Islet precursor cell (in vitro differentiated cells): ENCODE measurements around the gene KLHDC3.

ENCODE experiments used
- DNase-seq: peaks from one replicate; pipeline ENCODE4 v3.0.0-alpha.2; 2018

KLHDC3 gene, protein sequence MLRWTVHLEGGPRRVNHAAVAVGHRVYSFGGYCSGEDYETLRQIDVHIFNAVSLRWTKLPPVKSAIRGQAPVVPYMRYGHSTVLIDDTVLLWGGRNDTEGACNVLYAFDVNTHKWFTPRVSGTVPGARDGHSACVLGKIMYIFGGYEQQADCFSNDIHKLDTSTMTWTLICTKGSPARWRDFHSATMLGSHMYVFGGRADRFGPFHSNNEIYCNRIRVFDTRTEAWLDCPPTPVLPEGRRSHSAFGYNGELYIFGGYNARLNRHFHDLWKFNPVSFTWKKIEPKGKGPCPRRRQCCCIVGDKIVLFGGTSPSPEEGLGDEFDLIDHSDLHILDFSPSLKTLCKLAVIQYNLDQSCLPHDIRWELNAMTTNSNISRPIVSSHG

DNA sequence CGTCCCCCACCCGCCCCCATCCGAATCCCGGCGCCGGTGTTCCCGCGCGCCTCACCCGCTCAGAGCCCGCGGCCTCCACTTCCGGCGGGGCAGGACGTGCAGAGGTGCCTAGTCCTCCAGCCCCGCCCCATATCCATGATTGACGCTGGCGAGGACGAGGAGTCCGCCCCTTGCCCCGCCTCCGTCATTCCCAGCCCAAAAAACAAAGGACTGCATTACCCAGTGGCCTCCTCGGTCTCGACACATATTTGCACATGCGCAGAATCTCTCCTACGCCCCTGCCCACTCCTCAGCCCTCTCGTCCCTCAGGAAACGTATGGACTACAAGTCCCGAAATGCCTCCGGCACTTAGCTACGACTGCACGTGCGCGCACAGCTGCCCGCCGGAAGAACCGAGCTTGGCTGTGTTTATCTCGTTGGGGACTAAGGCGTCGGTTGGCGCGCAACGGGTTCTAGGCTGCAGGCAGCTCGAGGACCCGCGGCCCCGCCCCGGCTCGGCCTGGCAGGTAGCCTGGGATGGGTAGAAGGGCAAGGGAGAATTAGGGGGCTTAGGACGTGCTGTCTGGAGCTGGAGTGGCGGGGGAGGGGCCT is at the start of gene KLHDC3, which contains the start of gene MEA1:
TSS of gene KLHDC3 (plus strand) at position 407 of the 591 bp plus-strand sequence. CDS start 2,944 bp downstream, outside the sequence.
TSS of gene MEA1 (minus strand) at position 104 of the 591 bp plus-strand sequence. CDS start 133 bp downstream, outside the sequence.
- peak; percentile 100 for DNase-seq

DNA sequence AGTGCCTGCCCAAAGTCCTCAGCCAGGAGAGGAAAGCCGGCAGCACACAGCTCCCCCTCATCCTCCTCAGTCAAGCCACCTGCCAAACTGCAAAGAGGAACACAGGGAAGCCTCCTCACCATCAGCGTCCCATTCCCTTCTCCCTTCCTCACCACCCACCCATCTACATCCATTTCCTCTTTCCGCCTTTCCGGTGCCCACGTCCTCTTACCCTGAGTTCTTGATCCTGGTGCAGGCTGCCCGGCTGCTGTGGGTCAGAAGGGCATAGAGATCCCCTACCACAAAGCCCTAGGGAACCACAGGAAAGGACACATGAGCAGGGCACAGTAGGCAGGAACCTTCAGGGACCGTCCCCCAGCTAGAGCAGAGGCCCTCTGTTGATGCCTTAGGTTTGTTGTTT is 47.5 kb upstream of the KLHDC3 start:
- DNase-seq: no peak

DNA sequence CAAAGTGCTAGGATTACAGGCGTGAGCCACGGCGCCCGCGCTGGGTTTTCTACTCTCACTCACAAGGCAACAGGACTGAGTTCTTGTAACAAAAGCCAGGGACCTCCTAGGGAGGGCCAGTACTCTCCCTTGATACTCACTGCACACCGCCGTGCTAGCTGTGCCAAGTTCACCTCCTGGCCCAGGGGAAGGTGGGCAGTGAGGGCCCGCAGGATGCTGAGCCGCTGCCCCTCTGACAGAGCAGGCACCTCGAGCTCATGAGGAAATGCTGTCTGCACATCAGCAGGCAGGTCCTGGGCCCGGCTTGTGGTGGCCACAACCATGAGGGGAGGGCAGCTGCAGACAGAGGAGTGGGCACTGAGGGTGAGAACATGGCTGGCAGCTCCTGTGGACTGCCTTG is 46.8 kb upstream of the KLHDC3 start:
- DNase-seq: no peak

DNA sequence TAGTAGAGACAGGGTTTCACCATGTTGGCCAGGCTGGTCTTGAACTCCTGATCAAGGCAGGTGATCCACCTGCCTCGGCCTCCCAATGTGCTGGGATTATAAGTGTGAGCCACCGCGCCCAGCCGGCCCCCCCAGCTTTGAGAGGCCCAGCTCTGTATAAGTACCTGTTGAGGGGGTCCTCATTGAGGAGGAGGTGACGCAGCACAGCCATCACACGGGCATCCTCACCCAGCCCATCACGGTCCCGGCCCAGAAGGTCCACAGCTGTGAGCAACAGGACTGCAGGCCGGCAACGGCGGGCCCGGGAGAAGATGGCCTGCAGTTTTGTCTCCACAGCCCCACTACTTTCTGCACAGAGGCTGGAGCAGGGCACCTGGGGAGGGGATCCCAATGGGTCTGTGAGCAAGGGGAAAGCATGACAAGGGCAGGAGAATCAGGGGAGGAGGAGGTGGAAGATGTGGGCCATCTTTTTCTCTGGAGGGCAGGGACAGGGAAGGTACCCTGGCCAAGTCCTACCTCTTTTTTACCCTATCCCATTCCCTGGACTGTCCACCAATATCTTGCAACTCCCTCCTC is 45.8 kb upstream of the KLHDC3 start:
- DNase-seq: no peak

DNA sequence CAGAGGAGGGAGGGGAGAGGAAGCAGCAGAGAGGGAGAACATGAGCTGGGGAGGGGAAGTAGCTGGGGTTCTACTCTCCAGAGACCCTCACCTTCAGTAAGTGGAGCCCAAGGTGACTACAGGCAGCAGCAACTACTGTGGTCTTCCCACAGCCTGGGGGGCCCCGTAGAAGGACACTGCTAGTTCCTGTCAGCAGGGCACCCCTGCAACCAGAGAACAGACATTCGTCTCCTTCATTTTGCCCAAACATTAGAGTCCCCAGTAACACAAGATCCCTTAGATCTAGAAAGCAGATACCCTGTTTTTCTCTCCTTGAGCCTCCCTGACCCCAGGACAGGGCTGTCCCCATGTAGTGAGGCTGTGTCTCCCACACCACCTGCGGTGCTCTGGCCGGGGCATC is 45.3 kb upstream of the KLHDC3 start:
- no peak for DNase-seq

DNA sequence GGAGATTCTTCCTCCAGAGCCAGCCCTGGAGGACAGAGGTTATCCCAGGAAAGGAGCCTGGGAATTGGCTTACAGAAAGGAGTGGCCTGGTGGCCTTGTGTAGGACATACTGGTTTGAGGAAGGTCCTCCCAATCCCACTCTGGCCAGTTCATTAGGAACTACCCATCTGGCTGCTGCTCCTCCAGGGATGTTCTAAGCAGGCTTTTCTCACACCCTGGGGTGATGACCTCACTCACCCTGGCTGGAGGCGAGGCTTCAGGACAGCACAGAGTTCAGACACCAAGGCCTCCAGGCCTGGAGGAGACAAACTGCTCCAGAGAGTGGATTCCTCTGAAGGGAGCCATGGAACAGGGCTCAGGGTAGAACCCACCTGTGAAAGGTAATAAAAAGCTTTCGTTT is 44.6 kb upstream of the KLHDC3 start:
- no peak for DNase-seq

DNA sequence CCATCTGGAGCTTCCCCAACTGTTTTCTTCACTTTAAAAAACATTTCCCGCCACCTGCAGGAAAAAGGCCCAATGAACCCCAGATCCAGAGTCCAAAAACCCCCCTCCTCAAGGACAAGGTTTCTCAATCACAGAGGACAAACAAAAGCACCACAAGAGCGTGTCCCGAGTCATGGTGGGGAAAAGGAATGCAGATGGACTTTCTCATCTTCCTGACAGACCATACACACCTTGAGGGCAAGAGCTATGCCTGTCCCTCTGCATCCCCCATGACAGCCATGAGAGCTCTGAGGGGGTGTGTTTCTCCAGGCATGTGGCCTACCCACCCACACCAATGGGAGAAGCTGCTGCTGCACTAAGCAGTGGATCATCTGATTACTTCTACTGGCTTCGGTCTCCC is 44.1 kb upstream of the KLHDC3 start:
- no peak for DNase-seq

DNA sequence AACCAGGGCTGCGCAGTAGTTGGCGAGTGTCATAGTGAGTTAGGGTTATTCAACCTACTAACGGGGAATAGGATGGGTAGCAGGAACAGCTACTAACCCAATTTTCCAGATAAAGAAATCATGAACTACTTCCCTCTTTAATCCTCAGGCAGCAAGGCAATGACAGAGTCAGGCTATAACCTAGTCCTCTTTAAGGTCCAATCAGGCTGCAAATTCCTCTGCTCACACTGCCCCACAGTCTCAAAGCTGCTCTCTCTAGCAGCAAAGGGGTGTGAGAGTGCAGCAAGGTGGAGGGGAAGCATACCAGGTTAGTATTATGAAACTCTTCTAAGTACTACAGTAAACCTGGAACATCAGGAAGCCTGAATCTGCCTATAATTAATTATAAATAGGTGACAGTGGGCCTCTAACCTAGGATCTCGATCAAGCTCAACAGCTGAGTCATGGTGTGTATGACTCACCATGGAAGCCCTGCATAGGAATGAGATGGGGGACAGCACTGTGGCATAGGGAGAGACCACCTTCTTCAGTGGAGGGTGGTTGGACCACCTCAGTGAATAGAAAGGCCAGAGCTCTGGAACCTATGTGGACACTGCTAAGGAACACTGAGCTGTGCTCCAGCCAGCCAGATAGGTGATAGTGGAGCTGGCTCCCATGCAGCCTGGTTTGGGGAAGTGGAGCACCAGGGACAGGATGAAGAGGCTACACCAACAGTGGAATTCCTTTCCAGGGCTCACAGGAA is 43.0 kb upstream of the KLHDC3 start:
- DNase-seq: peak; percentile 68

DNA sequence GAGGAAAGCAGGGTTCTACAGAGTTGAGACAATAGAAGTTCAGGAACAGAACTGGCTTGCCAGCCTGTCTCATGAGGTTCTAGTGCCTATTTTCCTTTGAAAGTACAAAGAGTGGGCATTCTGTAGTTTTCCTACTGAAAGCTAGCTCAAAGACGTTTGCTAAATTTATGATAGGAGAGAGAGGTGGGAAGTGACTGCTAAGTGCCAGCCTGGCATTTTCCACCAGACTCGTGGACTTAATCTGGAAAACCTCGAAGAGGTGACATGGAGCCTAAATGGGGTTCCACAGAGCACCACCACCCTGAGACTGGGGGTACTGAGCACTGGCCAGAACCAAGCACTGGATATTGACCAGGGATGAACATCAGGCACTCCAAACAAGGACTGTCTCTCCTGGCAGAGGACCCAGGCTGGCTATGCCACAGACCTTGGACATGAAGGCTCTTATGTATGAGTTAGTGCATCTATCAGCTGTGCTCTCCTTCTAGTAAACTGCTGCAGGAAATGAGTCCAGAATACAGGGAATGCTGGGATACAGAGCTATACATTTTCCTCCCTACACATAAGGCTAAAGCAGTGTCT is 42.2 kb upstream of the KLHDC3 start:
- DNase-seq: no peak

DNA sequence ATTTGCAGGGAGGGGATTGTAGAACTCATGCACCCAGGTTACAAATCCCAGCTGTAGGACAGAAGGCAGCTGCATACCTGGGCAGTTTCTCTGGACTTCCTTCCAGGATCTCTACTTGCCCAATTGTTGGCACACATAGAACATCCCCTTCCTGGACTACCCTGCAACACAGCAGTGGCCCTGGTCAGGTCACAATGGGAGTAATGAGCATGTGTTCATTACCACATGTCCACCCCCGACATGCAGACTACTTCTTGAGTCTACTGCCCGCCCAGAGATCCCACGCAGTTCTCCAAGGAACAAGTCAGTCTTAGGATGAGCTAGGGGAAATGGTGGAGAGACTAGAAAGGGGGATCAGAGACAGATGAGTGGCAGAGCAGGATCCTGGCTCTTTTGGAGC is 40.1 kb upstream of the KLHDC3 start:
- DNase-seq: no peak

DNA sequence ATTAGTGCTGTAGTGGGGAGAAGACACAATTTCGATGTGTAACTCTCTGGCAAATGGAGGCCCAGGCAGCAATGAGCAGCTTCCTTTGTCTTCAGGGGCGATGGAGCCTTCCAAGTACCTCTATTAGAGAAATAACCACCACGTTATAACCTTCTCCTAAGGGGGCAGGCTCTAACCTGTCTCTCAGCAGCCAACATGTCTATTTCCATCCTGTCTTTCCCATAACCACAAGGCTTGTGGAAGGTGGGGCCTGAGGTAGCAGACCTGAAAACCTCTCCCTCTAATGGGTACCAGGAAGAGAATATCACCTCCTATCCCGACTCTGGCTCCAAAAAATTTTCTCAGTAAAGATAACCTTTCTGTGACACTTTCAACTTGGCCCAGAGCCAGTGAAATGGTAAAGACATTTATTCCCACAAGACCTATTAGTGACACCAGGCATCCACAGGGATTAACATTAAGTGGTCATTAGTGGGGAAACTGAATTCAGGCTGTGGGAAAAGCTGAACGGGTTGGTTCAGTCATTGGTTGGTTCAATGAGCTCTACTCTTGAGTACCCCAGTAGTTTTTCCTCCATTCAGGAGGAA is 39.0 kb upstream of the KLHDC3 start:
- no peak for DNase-seq

DNA sequence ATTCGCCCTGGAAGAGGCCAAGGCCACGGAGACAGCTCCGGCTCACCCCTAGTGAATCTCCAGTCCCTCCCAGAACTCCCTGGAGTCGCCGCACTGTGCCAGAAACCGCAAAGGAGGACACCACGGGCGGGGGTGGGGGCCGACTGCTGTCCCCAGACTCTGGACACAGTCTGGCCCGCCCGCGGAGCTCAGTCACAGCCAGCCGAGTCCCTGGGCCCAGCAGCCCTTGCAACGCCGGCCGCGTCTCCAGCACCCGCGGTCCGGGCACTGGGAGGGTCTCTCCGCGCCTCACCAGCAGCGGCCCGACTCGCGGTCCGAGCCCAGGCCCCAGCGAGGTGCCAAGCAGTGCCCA is 35.6 kb upstream of the KLHDC3 start:
- peak; percentile 77 for DNase-seq

DNA sequence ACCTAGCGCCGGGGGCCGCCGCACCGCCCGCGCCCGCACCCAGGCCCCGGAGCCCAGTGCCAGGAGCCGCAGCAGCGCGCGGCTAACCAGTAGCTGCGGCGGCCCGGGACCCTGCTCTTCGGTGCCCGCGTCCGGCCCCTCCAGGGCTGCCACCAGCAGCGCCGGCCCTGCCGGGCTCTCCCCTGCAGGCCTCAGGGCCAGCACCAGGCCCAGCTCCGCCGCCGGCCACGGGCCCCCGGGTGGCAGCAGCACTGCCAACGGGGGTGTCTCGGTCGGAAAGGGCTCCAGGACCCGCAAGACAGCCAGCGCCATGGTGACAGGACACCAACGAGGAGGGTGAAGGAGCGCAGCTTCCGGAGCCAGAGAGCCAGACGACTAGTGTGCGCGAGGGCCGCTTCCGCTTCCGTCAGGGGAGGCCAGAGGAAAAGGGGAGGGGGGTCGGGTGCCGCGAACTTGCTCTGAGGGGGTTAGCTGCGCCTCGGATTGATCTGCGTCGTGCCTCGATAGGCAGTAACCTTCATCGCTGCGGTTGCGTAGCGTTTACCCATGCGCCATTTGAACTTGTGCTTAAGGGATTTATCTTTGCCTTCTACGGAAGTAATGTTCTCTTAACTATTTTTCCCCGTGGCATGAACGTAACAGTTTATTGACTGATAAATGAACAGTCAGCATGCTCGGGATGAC is 35.1 kb upstream of the KLHDC3 start, which contains the start of gene PEX6:
TSS of gene PEX6 (minus strand) at position 343 of the 684 bp plus-strand sequence. CDS start at position 312, 31 bp downstream.
- peak; percentile 97 for DNase-seq

DNA sequence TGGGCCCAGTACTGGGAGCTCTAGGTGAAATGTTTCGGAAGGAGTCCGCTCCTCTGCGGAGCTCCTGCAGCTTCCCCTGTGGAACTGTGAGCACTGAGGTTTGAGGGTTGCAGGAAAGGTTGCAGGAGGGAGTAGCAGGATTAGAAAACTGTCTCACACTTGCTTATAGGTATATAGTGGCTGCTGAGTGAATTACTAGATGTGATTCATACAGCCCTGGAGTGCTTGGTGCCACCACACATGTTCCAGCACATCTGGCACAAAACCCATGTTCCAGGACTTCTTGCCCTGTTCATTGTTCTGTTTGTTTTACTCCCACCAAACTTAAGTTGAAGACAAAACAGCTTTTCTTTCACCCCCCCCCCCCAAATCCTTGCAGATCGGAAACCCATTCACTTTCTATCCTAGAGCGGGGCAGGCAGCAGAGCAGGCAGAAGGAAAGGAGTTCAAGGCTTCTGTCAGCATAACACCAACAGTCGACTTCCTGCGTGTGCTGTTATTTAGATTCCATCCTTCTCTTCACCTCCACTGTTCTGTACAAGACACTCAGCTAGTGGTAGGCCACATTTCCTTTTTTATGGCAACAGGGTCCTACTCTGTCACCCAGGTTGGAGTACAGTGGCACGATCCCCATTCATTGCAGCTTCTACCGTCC is 34.4 kb upstream of the KLHDC3 start:
- DNase-seq: no peak

DNA sequence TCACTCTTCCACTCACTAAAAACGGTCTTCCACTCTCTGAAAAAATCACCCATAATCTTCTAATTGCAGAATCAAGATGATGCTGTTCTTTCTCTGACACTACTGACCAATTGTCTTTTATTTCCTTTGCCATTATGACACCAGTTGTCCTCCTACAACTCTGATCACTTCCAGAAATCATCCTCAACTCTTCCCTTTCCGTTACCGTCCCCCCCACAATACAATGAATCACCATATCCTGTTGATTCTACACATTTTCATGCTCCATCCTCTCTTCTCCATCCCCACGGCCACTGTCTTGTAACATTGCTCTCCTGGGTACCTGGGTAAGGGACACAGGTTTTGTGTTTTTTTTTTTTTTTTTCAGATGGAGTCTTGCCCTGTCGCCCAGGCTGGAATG is 32.2 kb upstream of the KLHDC3 start:
- DNase-seq: no peak

DNA sequence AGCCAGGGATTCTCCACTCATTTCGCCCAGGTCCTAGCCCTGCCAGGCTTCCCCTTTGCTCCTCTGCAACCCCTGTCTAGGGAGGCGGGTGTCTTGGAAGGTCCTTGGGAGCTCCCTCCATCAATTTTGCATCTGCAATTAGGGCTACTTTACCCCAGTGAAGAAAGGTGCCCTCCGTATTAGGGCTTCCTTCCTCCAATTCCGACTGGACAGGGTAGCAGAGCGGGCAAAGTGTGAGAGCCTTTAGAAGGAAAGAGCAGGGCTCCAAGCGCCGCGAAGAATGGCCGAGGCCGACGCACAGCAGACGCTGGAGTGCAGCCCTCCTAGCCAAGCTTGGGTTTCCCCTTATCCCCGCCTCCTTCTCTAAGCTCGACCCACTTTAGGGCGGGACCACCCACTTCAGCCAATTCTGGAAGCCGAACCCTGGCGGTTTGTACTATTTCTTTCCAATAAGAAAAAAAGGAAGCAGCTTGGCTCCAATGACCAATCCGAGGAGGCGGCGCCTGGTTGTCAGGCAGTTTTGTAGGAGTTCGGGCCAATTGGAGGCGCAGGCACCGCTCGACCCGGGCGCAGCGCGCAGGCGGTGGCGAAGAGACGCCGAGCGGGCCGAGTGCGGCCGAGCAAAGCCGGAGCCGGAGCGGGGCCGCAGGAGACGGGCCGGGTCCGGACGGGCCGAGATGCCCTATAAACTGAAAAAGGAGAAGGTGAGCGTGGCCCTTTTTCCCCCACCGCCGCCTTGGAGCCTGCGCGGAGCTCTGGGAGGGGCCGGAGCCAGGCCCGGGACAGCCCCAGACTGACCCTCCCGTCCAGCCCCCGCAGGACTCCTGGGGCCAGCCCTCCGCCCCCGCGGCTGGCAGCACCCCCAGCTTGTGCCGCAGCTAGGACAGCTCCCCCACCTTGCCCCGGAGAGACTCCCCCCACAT is 29.8 kb upstream of the KLHDC3 start, which contains the start of gene PPP2R5D:
TSS of gene PPP2R5D (plus strand) at position 570 of the 923 bp plus-strand sequence. CDS start at position 678, 108 bp downstream.
- peak; percentile 99 for DNase-seq

DNA sequence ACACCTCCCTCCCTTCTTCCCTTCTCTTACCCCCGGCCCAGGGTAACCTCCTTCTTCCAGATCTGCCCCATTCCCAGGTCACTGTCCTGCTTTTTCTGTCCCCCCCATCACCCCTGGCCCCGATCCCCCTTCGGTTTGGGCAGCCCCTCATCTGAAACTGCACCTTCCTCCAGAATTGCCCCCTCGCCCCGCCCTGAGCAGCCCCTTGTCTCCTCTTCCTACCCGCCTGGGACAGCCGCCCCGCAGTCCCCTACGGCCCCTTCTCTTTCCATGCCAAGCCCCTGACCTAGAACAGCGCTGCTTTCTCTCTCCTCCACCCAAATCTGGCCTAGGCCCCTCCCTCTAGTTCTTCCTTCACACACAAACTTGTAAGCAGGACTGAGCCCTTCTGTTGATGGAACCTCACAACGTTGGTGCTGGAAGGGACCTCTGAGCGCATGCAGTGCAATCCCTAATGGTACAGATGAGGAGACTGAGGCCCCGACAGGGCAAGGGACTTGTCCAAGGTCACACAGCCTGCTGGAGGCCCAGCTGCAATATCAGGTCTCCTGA is 29.0 kb upstream of the KLHDC3 start:
- DNase-seq: peak; percentile 64

DNA sequence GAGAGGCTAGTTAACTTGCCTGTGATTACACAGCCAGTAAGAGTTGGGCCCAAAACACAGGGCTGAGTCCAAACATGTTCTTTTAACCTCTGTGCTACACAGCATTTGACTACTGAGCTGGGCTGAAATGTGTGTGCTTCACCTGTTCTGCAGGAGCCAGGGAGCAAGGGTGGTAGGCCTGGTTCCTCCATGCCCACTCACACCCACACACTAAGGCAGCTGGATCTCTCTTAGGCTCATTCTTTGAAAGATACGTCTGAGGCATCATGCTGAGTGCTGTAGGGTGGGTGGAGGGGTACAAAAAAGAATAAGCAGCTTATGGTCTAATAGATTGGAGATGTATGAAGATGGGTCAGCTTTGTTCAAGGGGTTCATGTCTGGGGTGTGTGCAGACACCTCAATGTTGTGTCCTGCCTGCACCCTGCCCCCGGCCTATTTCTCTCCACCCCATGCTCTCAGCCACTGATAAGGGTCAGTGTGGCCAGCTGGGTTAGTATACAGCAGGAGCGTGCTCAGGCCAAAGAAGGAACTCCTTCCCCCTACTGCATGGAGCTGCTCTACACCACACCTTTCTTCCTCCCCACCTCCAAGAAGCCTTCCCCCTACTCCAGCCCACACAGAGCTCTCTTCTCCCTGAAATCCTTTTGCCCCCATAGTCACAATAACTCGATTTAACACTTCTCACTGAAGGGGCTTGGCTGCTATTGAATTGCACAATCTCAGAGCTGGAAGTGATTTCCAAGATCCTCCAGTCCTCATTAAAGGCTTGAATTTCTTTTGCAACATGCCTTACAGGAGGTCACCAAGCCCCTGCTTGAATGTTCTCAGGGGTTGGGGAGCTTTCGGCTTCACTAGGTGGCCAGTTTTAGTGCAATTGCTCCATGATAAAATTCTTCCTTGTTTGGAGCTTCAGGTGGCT is 26.3 kb upstream of the KLHDC3 start:
- DNase-seq: no peak
